C1 segment of cervical spinal cord (tissue), 14 donors: ENCODE results near the gene TEAD1.

Experiments used
- DNase-seq, 14 donors: peaks; one replicate each; lab custom pipeline; 2025; lab: John Stamatoyannopoulos, UW

The TEAD1 gene

GRCh38 chr11:12789054-12789453 is 114.8 kb downstream of the TEAD1 start:
- no peak for DNase-seq

GRCh38 chr11:12789596-12790215 is 115.5 kb downstream of the TEAD1 start:
- DNase-seq: no peak

- no peak for DNase-seq
These were observed 116.8 kb downstream of the TEAD1 start for GRCh38 chr11:12790861-12791616.

- DNase-seq: no peak
These were observed 117.8 kb downstream of the TEAD1 start for GRCh38 chr11:12792018-12792417.

- DNase-seq: no peak
These were observed 118.4 kb downstream of the TEAD1 start for GRCh38 chr11:12792590-12792989.

- DNase-seq: no peak
These were observed 118.8 kb downstream of the TEAD1 start for GRCh38 chr11:12793065-12793464.

- DNase-seq: no peak
These were observed 119.3 kb downstream of the TEAD1 start for GRCh38 chr11:12793506-12793905.

GRCh38 chr11:12794576-12795230 is 120.5 kb downstream of the TEAD1 start:
- no peak for DNase-seq

GRCh38 chr11:12797996-12798395 is 123.8 kb downstream of the TEAD1 start:
- DNase-seq: no peak

GRCh38 chr11:12798609-12799011 is 124.4 kb downstream of the TEAD1 start:
- no peak for DNase-seq

- no peak for DNase-seq
These were observed 125.2 kb downstream of the TEAD1 start for GRCh38 chr11:12799334-12799835.

GRCh38 chr11:12800032-12800671 is 125.9 kb downstream of the TEAD1 start:
- DNase-seq: no peak

GRCh38 chr11:12800871-12801270 is 126.7 kb downstream of the TEAD1 start:
- DNase-seq: no peak

GRCh38 chr11:12801976-12802375 is 127.8 kb downstream of the TEAD1 start:
- no peak for DNase-seq

- peak in 1 of 14 donors; percentile 10 for DNase-seq
These were observed 128.3 kb downstream of the TEAD1 start for GRCh38 chr11:12802418-12803085.

- no peak for DNase-seq
These were observed 129.0 kb downstream of the TEAD1 start for GRCh38 chr11:12803086-12803826.

- no peak for DNase-seq
These were observed 131.9 kb downstream of the TEAD1 start for GRCh38 chr11:12806113-12806512.

GRCh38 chr11:12807621-12808020 is 133.4 kb downstream of the TEAD1 start:
- DNase-seq: no peak

GRCh38 chr11:12808519-12808918 is 134.3 kb downstream of the TEAD1 start:
- DNase-seq: no peak

- DNase-seq: no peak
These were observed 135.1 kb downstream of the TEAD1 start for GRCh38 chr11:12809364-12809763.
